BLaER1 treated with 17β-estradiol and CSF1 and Interleukin-3, amounts not matched to agents 10 nM and 100 nM (cell line): Measurements from ENCODE around the gene TP53BP1.

Experiments used
- H3K27ac ChIP-seq, 11 experiments: shearing (Covaris generic); formaldehyde crosslinking; 2 replicates each; pipeline ENCODE4 v1.8.1; 2022
- H3K27me3 ChIP-seq, 11 experiments: shearing (Covaris generic); formaldehyde crosslinking; 2 replicates each; pipeline ENCODE4 v1.8.1; 2022
- H3K36me3 ChIP-seq, 11 experiments: shearing (Covaris generic); formaldehyde crosslinking; 2 replicates each; pipeline ENCODE4 v1.8.1; 2022
- H3K4me1 ChIP-seq, 10 experiments: shearing (Covaris generic); formaldehyde crosslinking; 2 replicates each; pipeline ENCODE4 v1.8.1; 2022
- H3K4me2 ChIP-seq, 11 experiments: shearing (Covaris generic); formaldehyde crosslinking; 2 replicates each; pipeline ENCODE4 v1.8.1; 2022
- H3K4me3 ChIP-seq, 10 experiments: shearing (Covaris generic); formaldehyde crosslinking; 2 replicates each; pipeline ENCODE4 v1.8.1; 2022
- H3K9ac ChIP-seq, 11 experiments: shearing (Covaris generic); formaldehyde crosslinking; 2 replicates each; pipeline ENCODE4 v1.8.1; 2022
- H3K9me3 ChIP-seq, 11 experiments: shearing (Covaris generic); formaldehyde crosslinking; replicated peaks in 1 of 11; 2 replicates each; pipeline ENCODE4 v1.8.1; 2022
- H4K20me1 ChIP-seq, 11 experiments: shearing (Covaris generic); formaldehyde crosslinking; 2 replicates each; pipeline ENCODE4 v1.8.1; 2022
- Cebpa-rat ChIP-seq, 11 experiments: shearing (Covaris generic); IDR thresholded peaks; 2 replicates each; pipeline ENCODE4 v1.8.1; 2022

Gene TP53BP1

GRCh38 chr15:43529587-43530345 is 36.8 kb upstream of the TP53BP1 start:
- Histone ChIP-seq H3K4me1 (peaks cover 0 to 12% (median 6%) of the 10 kb centered on the region in 10 experiments; a peak in 11 of 20 replicates), H3K4me3 (no peak overlapping the region), H3K9ac (no peak overlapping the region), H3K9me3 (peaks cover 0 to 4% (median 0%) of the 10 kb centered on the region in 11 experiments; a peak in 3 of 22 replicates), H3K4me2 (no peak overlapping the region), H3K27ac (no peak overlapping the region), H3K36me3 (peaks cover 22 to 89% (median 61%) of the 10 kb centered on the region in 11 experiments), H4K20me1 (peaks cover 0 to 33% (median under 1%) of the 10 kb centered on the region in 11 experiments; a peak in 6 of 22 replicates), H3K27me3 (no peaks in the 10 kb centered on the region)
- no peak for TF ChIP-seq Cebpa-rat (IDR thresholded peaks at IDR 0.05)

- H3K36me3 ChIP-seq = peaks cover 18 to 89% (median 61%) of the 10 kb centered on the region in 11 experiments
- peaks cover 0 to 10% (median 0%) of the 10 kb centered on the region in 11 experiments; a peak in 6 of 22 replicates for H3K9me3 ChIP-seq
- no peaks in the 10 kb centered on the region for H3K27me3 ChIP-seq
- peaks cover 0 to 39% (median 4%) of the 10 kb centered on the region in 11 experiments; a peak in 6 of 22 replicates for H4K20me1 ChIP-seq
- H3K4me1 ChIP-seq = peaks cover 0 to 15% (median 11%) of the 10 kb centered on the region in 10 experiments; a peak in 15 of 20 replicates
- H3K9ac ChIP-seq = no peak overlapping the region
- H3K4me3 ChIP-seq = no peak overlapping the region
- TF ChIP-seq Cebpa-rat (IDR thresholded peaks at IDR 0.05) = no peak
- H3K4me2 ChIP-seq = no peak overlapping the region
- H3K27ac ChIP-seq = no peak overlapping the region
Observed at GRCh38 chr15:43529141-43529540, 36.2 kb upstream of the TP53BP1 start.

GRCh38 chr15:43528542-43529007 is 35.6 kb upstream of the TP53BP1 start:
- no peak overlapping the region for H3K4me2 ChIP-seq
- H3K36me3 ChIP-seq = peaks cover 18 to 89% (median 61%) of the 10 kb centered on the region in 11 experiments
- H3K27ac ChIP-seq = peak overlapping the region in 1 of 11 experiments; percentile 2; a peak in 2 of 22 replicates
- peaks cover 0 to 16% (median under 1%) of the 10 kb centered on the region in 11 experiments; a peak in 8 of 22 replicates for H3K9me3 ChIP-seq
- H3K4me3 ChIP-seq = no peak overlapping the region
- no peaks in the 10 kb centered on the region for H3K27me3 ChIP-seq
- H4K20me1 ChIP-seq = peaks cover 0 to 45% (median 4%) of the 10 kb centered on the region in 11 experiments; a peak in 6 of 22 replicates
- H3K4me1 ChIP-seq = peaks cover 0 to 21% (median 16%) of the 10 kb centered on the region in 10 experiments; a peak in 15 of 20 replicates
- no peak for TF ChIP-seq Cebpa-rat (IDR thresholded peaks at IDR 0.05)
- H3K9ac ChIP-seq = no peak overlapping the region

GRCh38 chr15:43527802-43528541 is 35.0 kb upstream of the TP53BP1 start:
- Histone ChIP-seq H3K4me2 (no peak overlapping the region), H3K9me3 (peaks cover 0 to 22% (median 6%) of the 10 kb centered on the region in 11 experiments; a peak in 10 of 22 replicates), H3K27ac (peak overlapping the region in 1 of 11 experiments; percentile 2; a peak in 3 of 22 replicates), H3K4me3 (no peak overlapping the region), H3K9ac (no peak overlapping the region), H3K27me3 (no peaks in the 10 kb centered on the region), H3K36me3 (peaks cover 20 to 89% (median 67%) of the 10 kb centered on the region in 11 experiments; a peak in 21 of 22 replicates), H3K4me1 (peaks cover 0 to 27% (median 20%) of the 10 kb centered on the region in 10 experiments; a peak in 15 of 20 replicates), H4K20me1 (peaks cover 0 to 51% (median 4%) of the 10 kb centered on the region in 11 experiments; a peak in 6 of 22 replicates)
- TF ChIP-seq Cebpa-rat (IDR thresholded peaks at IDR 0.05) = no peak

GRCh38 chr15:43527016-43527801 is 34.3 kb upstream of the TP53BP1 start:
- H3K4me1 ChIP-seq = peaks cover 0 to 31% (median 23%) of the 10 kb centered on the region in 10 experiments; a peak in 15 of 20 replicates
- H3K9me3 ChIP-seq = peaks cover 0 to 29% (median 12%) of the 10 kb centered on the region in 11 experiments; a peak in 10 of 22 replicates
- H3K9ac ChIP-seq = no peak overlapping the region
- TF ChIP-seq Cebpa-rat (IDR thresholded peaks at IDR 0.05) = no peak
- H4K20me1 ChIP-seq = peaks cover 0 to 55% (median 4%) of the 10 kb centered on the region in 11 experiments; a peak in 6 of 22 replicates
- H3K4me3 ChIP-seq = no peak overlapping the region
- no peaks in the 10 kb centered on the region for H3K27me3 ChIP-seq
- H3K36me3 ChIP-seq = peaks cover 27 to 96% (median 74%) of the 10 kb centered on the region in 11 experiments; a peak in 21 of 22 replicates
- no peak overlapping the region; a peak in 1 of 22 replicates for H3K27ac ChIP-seq
- H3K4me2 ChIP-seq = no peak overlapping the region

- TF ChIP-seq Cebpa-rat (IDR thresholded peaks at IDR 0.05) = no peak
- no peak overlapping the region for H3K4me2 ChIP-seq
- no peak overlapping the region for H3K9ac ChIP-seq
- no peak overlapping the region for H3K4me3 ChIP-seq
- peak overlapping the region in 3 of 11 experiments; percentile 29 to 48 (median 37); a peak in 3 of 22 replicates for H3K27ac ChIP-seq
- peaks cover 0 to 37% (median 19%) of the 10 kb centered on the region in 11 experiments; a peak in 10 of 22 replicates for H3K9me3 ChIP-seq
- H3K4me1 ChIP-seq = peaks cover 0 to 31% (median 23%) of the 10 kb centered on the region in 10 experiments; a peak in 15 of 20 replicates
- no peaks in the 10 kb centered on the region for H3K27me3 ChIP-seq
- H3K36me3 ChIP-seq = peaks cover 35 to 98% (median 83%) of the 10 kb centered on the region in 11 experiments; a peak in 21 of 22 replicates
- H4K20me1 ChIP-seq = peaks cover 0 to 63% (median 4%) of the 10 kb centered on the region in 11 experiments; a peak in 6 of 22 replicates
Observed at GRCh38 chr15:43526261-43526930, 33.4 kb upstream of the TP53BP1 start.

GRCh38 chr15:43525131-43525530 is 32.2 kb upstream of the TP53BP1 start:
- H3K9ac ChIP-seq = peak overlapping the region in 1 of 11 experiments; percentile 3; a peak in 1 of 22 replicates

More at GRCh38 chr15:43525131-43525530, 32.2 kb upstream of the TP53BP1 start:
- Histone ChIP-seq H3K4me1 (peaks cover 6 to 41% (median 32%) of the 10 kb centered on the region in 10 experiments), H3K27me3 (no peaks in the 10 kb centered on the region), H3K9me3 (peaks cover 0 to 40% (median 20%) of the 10 kb centered on the region in 11 experiments; a peak in 10 of 22 replicates), H3K4me2 (peak overlapping the region in 7 of 11 experiments; percentile 28 to 75 (median 55); a peak in 11 of 22 replicates), H3K27ac (peak overlapping the region in 4 of 11 experiments; percentile 37 to 48 (median 45); a peak in 6 of 22 replicates), H3K36me3 (peaks cover 36 to 97% (median 93%) of the 10 kb centered on the region in 11 experiments; a peak in 21 of 22 replicates), H4K20me1 (peaks cover 0 to 71% (median 4%) of the 10 kb centered on the region in 11 experiments; a peak in 6 of 22 replicates), H3K4me3 (no peak overlapping the region)
- no peak for TF ChIP-seq Cebpa-rat (IDR thresholded peaks at IDR 0.05)
